Body of pancreas (tissue), 4 donors: ENCODE results near the gene LMO7.

Experiments
- CTCF ChIP-seq, 7 experiments: fragments of 450-650 bp in 4 of 7; fragments of 200-600 bp in 3 of 7; sonication (generic) in 3 of 7; IDR thresholded peaks; one replicate each; pipeline ENCODE4 v1.5.1; 2016 to 2019; ENCODE audit warnings: antibody characterized with exemption in 7 of 7
- POLR2A ChIP-seq, 3 donors: fragments of 450-650 bp; IDR thresholded peaks; one replicate each; pipeline ENCODE4 v1.6.1; 2016; ENCODE audit warnings: antibody characterized with exemption in 3 of 3, mild to moderate bottlenecking in 2 of 3

- TF ChIP-seq CTCF (IDR thresholded peaks at IDR 0.05) = no peak
- TF ChIP-seq POLR2A (IDR thresholded peaks at IDR 0.05) = no peak
Observed at GRCh38 chr13:75752826-75753225, 116.7 kb downstream of the LMO7 start.
